Fibroblast of lung (primary cell): Measurements from ENCODE around the gene DNAH9.
"Not testable (repeated sequence)": the region's sequence is repeated elsewhere in the genome, so short reads cannot be mapped to it uniquely, and the experiment has no call there.

Experiments used
- EZH2 ChIP-seq: IDR thresholded peaks from 2 replicates; pipeline ENCODE4 v1.5.1; 2012; ENCODE audit warnings: low read length, control low read depth, mild to moderate bottlenecking; ENCODE audit errors: missing control alignments
- TF ChIP-seq, protein P1 (sequence below), 2 donors: IDR thresholded peaks in 1 of 2; conservative IDR thresholded peaks in 1 of 2; 1 replicate in 1 of 2; 2 replicates in 1 of 2; pipeline ENCODE4 v1.5.1; 2011 to 2012; ENCODE audit warnings: low read length in 2 of 2, control low read depth in 1 of 2, inconsistent platforms in 1 of 2, low read depth in 1 of 2, mild to moderate bottlenecking in 1 of 2

DNA sequence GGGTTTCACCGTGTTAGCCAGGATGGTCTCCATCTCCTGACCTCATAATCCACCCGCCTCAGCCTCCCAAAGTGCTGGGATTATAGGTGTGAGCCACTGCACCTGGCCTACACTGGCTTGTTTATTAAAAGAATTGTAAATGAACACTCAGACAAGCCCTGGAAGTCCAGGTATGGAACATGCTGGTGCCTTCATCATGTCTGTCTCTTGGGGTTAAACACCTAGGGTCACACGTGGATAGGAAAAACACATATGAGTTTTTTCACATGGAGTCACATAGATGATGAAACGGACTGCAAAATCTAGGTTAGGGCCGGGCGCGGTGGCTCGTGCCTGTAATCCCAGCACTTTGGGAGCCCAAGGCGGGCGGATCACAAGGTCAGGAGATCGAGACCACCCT lies 344.8 kb downstream of the DNAH9 start:
- TF ChIP-seq, protein P1, sequence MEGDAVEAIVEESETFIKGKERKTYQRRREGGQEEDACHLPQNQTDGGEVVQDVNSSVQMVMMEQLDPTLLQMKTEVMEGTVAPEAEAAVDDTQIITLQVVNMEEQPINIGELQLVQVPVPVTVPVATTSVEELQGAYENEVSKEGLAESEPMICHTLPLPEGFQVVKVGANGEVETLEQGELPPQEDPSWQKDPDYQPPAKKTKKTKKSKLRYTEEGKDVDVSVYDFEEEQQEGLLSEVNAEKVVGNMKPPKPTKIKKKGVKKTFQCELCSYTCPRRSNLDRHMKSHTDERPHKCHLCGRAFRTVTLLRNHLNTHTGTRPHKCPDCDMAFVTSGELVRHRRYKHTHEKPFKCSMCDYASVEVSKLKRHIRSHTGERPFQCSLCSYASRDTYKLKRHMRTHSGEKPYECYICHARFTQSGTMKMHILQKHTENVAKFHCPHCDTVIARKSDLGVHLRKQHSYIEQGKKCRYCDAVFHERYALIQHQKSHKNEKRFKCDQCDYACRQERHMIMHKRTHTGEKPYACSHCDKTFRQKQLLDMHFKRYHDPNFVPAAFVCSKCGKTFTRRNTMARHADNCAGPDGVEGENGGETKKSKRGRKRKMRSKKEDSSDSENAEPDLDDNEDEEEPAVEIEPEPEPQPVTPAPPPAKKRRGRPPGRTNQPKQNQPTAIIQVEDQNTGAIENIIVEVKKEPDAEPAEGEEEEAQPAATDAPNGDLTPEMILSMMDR (conservative IDR thresholded peaks at IDR 0.05 in 1 of 2, IDR thresholded peaks at IDR 0.05 in 1 of 2; ENCODE audit: low read depth in 1 of 2, low read length in 2 of 2), result not testable (repeated sequence)
- not testable (repeated sequence) for TF ChIP-seq EZH2
